HCT116 (cell line): ENCODE results near the gene TAF15.

Source experiments
- EZH2 ChIP-seq: fragments of 200-600 bp; sonication (generic); IDR thresholded peaks from 2 replicates; pipeline ENCODE4 v1.6.1; 2017; ENCODE audit warnings: antibody characterized with exemption, mixed run types
- EZH2phosphoT487 ChIP-seq: fragments of 200-600 bp; IDR thresholded peaks from 2 replicates; pipeline ENCODE4 v1.6.1; 2018; ENCODE audit warnings: antibody characterized with exemption, borderline replicate concordance
- POLR2AphosphoS5 ChIP-seq: IDR thresholded peaks from 2 replicates; pipeline ENCODE4 v1.6.1; 2011; ENCODE audit warnings: mild to moderate bottlenecking, low read depth, low read length, moderate library complexity
- RAD21 ChIP-seq: IDR thresholded peaks from 2 replicates; pipeline ENCODE4 v1.6.1; 2012; ENCODE audit warnings: low read depth, mild to moderate bottlenecking
- TF ChIP-seq, protein P1 (sequence below), 3 experiments: fragments of 200-600 bp in 1 of 3; sonication (generic) in 1 of 3; IDR thresholded peaks in 2 of 3; conservative IDR thresholded peaks in 1 of 3; 2 replicates each; pipeline ENCODE4 v1.5.1; 2012 to 2017; ENCODE audit warnings: low read depth in 2 of 3, low read length in 2 of 3, antibody characterized with exemption in 1 of 3, borderline replicate concordance in 1 of 3, control low read depth in 1 of 3, mild to moderate bottlenecking in 1 of 3, mixed read lengths in 1 of 3, mixed run types in 1 of 3, moderate library complexity in 1 of 3; ENCODE audit not compliant: insufficient read depth in 1 of 3
- TF ChIP-seq, protein P2 (sequence below): IDR thresholded peaks from 2 replicates; pipeline ENCODE4 v1.6.1; 2012

GRCh38 chr17:35819455-35819854 lies 10.2 kb downstream of the TAF15 start:
- TF ChIP-seq, protein P1, sequence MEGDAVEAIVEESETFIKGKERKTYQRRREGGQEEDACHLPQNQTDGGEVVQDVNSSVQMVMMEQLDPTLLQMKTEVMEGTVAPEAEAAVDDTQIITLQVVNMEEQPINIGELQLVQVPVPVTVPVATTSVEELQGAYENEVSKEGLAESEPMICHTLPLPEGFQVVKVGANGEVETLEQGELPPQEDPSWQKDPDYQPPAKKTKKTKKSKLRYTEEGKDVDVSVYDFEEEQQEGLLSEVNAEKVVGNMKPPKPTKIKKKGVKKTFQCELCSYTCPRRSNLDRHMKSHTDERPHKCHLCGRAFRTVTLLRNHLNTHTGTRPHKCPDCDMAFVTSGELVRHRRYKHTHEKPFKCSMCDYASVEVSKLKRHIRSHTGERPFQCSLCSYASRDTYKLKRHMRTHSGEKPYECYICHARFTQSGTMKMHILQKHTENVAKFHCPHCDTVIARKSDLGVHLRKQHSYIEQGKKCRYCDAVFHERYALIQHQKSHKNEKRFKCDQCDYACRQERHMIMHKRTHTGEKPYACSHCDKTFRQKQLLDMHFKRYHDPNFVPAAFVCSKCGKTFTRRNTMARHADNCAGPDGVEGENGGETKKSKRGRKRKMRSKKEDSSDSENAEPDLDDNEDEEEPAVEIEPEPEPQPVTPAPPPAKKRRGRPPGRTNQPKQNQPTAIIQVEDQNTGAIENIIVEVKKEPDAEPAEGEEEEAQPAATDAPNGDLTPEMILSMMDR (IDR thresholded peaks at IDR 0.05 in 2 of 3, conservative IDR thresholded peaks at IDR 0.05 in 1 of 3; ENCODE audit: borderline replicate concordance in 1 of 3, insufficient read depth in 1 of 3, low read depth in 2 of 3, low read length in 2 of 3) = no peak
- TF ChIP-seq EZH2phosphoT487 = no peak
- TF ChIP-seq, protein P2, sequence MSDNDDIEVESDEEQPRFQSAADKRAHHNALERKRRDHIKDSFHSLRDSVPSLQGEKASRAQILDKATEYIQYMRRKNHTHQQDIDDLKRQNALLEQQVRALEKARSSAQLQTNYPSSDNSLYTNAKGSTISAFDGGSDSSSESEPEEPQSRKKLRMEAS = no peak
- TF ChIP-seq POLR2AphosphoS5 = no peak
- no peak for TF ChIP-seq RAD21
- no peak for TF ChIP-seq EZH2
